K562 (cell line): Measurements from ENCODE around the gene CCDC106. TPM values are rescaled to one million over a fixed set of nuclear protein-coding genes. Genes with fewer than 3 reads are reported as not detected.
A peak's percentile ranks its signal among the peaks of the same experiment; 100 is the strongest.

Source experiments
- BDP1 ChIP-seq: IDR thresholded peaks from 3 replicates; pipeline ENCODE4 v1.6.1; 2011; ENCODE audit not compliant: insufficient read length, insufficient read depth
- ELF1 ChIP-seq: fragments of 200-800 bp; sonication (Bioruptor generic); IDR thresholded peaks from 2 replicates; pipeline ENCODE4 v1.6.1; 2016; ENCODE audit warnings: missing genetic modification characterization, missing compliant biosample characterization
- KLF10 ChIP-seq: fragments of 250-450 bp; sonication (Bioruptor Pico); IDR thresholded peaks from 2 replicates; pipeline ENCODE4 v1.6.1; 2021; ENCODE audit warnings: matching md5 sums
- MTA1 ChIP-seq: fragments of 450-650 bp; IDR thresholded peaks from 2 replicates; pipeline ENCODE4 v1.6.1; 2017; ENCODE audit warnings: borderline replicate concordance
- POLR2B ChIP-seq: fragments of 450-650 bp; IDR thresholded peaks from 2 replicates; pipeline ENCODE4 v1.6.1; 2018; ENCODE audit warnings: low read depth; ENCODE audit not compliant: partially characterized antibody
- RFX1 ChIP-seq: fragments of 450-650 bp; IDR thresholded peaks from 2 replicates; pipeline ENCODE4 v1.6.1; 2016; ENCODE audit warnings: mild to moderate bottlenecking, moderate library complexity
- RNF2 ChIP-seq: sonication (generic); IDR thresholded peaks from 2 replicates; pipeline ENCODE4 v1.6.1; 2016
- SAP30 ChIP-seq: fragments of 200-600 bp; sonication (generic); IDR thresholded peaks from 2 replicates; pipeline ENCODE4 v1.6.1; 2012; ENCODE audit warnings: borderline replicate concordance, low read depth, mild to moderate bottlenecking, moderate library complexity, low read length, control low read depth, inconsistent platforms; ENCODE audit not compliant: insufficient read depth, poor library complexity, severe bottlenecking
- SIX5 ChIP-seq, 2 experiments: IDR thresholded peaks; 2 replicates each; pipeline ENCODE4 v1.6.1; 2011; ENCODE audit warnings: low read length in 2 of 2, borderline replicate concordance in 1 of 2, low read depth in 1 of 2, mild to moderate bottlenecking in 1 of 2, moderate library complexity in 1 of 2; ENCODE audit not compliant: insufficient read depth in 1 of 2
- SRSF7 ChIP-seq: fragments of 200-400 bp; formaldehyde crosslinking; optimal IDR thresholded peaks from 2 replicates; pipeline ENCODE3; 2017; ENCODE audit warnings: mild to moderate bottlenecking, low read depth, low read length
- SUPT5H ChIP-seq: fragments of 450-650 bp; IDR thresholded peaks from 2 replicates; pipeline ENCODE4 v1.6.1; 2016
- TFAM ChIP-seq: fragments of 250-450 bp; sonication (Bioruptor Pico); conservative IDR thresholded peaks from 2 replicates; pipeline ENCODE4 v1.5.0; 2021; ENCODE audit warnings: mild to moderate bottlenecking, moderate library complexity
- U2AF2 ChIP-seq: fragments of 200-400 bp; formaldehyde crosslinking; optimal IDR thresholded peaks from 2 replicates; pipeline ENCODE3; 2017; ENCODE audit warnings: low read depth, mild to moderate bottlenecking, low read length
- XRCC3 ChIP-seq: fragments of 450-650 bp; IDR thresholded peaks from 2 replicates; pipeline ENCODE4 v1.6.1; 2017; ENCODE audit warnings: mild to moderate bottlenecking, moderate library complexity
- YY1 ChIP-seq, 3 experiments: IDR thresholded peaks; 2 replicates each; pipeline ENCODE4 v1.6.1; 2011; ENCODE audit warnings: low read length in 2 of 3, mild to moderate bottlenecking in 2 of 3, moderate library complexity in 2 of 3, borderline replicate concordance in 1 of 3, control low read depth in 1 of 3, low read depth in 1 of 3; ENCODE audit not compliant: insufficient read depth in 3 of 3, insufficient replicate concordance in 2 of 3, control insufficient read depth in 1 of 3, insufficient read length in 1 of 3; ENCODE audit errors: extremely low read depth in 1 of 3
- ZC3H8 ChIP-seq: fragments of 450-650 bp; IDR thresholded peaks from 2 replicates; pipeline ENCODE4 v1.6.1; 2017
- ZNF174 ChIP-seq: fragments of 250-450 bp; sonication (Bioruptor Pico); IDR thresholded peaks from 2 replicates; pipeline ENCODE4 v1.4.0; 2020; ENCODE audit warnings: mild to moderate bottlenecking
- polyA plus RNA-seq, 8 experiments: library from polyadenylated mRNA; depleted of rRNA in 4 of 8; stranded (reverse) in 5 of 8; unstranded in 3 of 8; fragments of >200 nt; fragmentation: Nextera tagmentation in 2 of 8; fragmentation: Illumina TruSeq in 1 of 8; extraction: Ambion mirVana in 2 of 8; extraction: Trizol in 1 of 8; gene quantifications; 2 replicates each; pipeline versions ENCODE4 v1.2.1 to v1.2.3, GENCODE V29; 2011 to 2014; ENCODE audit warnings: inconsistent platforms in 1 of 8, missing spikeins in 1 of 8
- total RNA-seq, 7 experiments: library from RNA; depleted of rRNA in 6 of 7; stranded (reverse); fragments of >200 nt in 6 of 7; fragmentation: Illumina TruSeq in 2 of 7; extraction: Trizol in 2 of 7; gene quantifications; 2 replicates each; pipeline versions ENCODE4 v1.2.1 to v1.2.3, GENCODE V29; 2011 to 2021; ENCODE audit warnings: low replicate concordance in 1 of 7
- TF ChIP-seq, protein P1 (sequence below): fragments of 450-650 bp; formaldehyde crosslinking; conservative IDR thresholded peaks from 2 replicates; pipeline ENCODE4 v1.4.0; 2022; ENCODE audit warnings: mild to moderate bottlenecking, missing genetic modification characterization
- TF ChIP-seq, protein P2 (sequence below), 2 experiments: IDR thresholded peaks; 2 replicates each; pipeline ENCODE4 v1.6.1; 2012; ENCODE audit warnings: improper control_type of control experiment in 2 of 2, low read depth in 2 of 2, low read length in 2 of 2, borderline replicate concordance in 1 of 2
- TF ChIP-seq, protein P3 (sequence below): fragments of 450-650 bp; formaldehyde crosslinking; IDR thresholded peaks from 2 replicates; pipeline ENCODE4 v1.4.0; 2020; ENCODE audit warnings: mild to moderate bottlenecking, moderate library complexity
- TF ChIP-seq, protein P4 (sequence below): IDR thresholded peaks from 2 replicates; pipeline ENCODE4 v1.6.1; 2011; ENCODE audit not compliant: insufficient read length; ENCODE audit errors: extremely low read depth

Gene CCDC106
- total and polyA plus RNA-seq, 9 of the 15 experiments (the other 6 are each of a cell fraction or from before 2014, with no cell fraction given) = 0.10 to 27.5 (median 15.0) TPM; not detected in 1

DNA sequence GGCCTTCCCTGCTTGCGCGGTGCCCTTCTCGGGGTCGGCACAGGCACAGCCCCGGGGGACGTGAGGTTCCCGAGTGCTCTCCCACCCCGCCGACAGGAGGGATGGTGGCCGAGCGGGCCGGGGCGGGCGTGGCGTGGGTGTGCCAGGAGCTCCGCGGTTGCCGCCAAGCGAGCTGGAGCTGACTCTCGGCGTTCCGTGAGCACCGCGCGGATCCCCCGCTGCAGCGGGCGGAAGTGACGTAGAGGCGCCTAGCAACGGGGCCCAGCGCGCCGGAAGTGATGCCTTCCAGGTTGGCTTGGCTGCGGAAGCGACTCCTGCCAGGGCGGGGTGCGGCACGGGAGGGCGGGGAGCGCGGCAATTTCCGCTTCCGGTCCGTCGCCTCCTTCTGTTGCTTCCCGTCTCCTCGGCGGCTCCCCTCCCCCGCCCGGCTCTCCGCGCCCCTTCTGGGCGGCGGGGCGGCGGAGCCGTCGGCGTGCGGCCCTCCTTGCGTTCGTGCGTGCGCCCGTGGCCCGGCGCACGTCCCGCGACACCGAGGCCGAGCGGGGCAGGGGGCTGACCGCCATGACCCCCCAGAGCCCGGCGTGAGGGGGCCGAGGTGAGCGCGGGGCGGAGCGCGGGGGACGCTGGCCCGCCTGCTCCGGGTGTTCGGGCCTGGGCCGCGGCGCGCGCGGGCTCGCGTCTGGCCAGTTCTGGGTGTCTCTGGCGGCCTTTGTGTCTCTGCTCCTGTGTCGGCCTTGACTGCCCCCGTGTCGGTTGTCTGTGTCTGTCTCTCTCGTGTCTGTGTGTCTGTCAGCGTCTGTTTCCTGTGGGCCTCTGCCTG, 27.0 kb downstream of the CCDC106 start, which contains the start of gene EPN1 (continued):
- TF ChIP-seq KLF10 (CRISPR knock-in tag) (no peak), U2AF2 (no peak), XRCC3 (no peak), ELF1 (tag) (peak; percentile 94), MTA1 (peak; percentile 88), YY1 (IDR thresholded peaks at IDR 0.05; ENCODE audit: borderline replicate concordance in 1 of 3, control insufficient read depth in 1 of 3, extremely low read depth in 1 of 3, insufficient read depth in 3 of 3, insufficient read length in 1 of 3, insufficient replicate concordance in 2 of 3, low read depth in 1 of 3, low read length in 2 of 3) (peak in 1 of 3 experiments; percentile 5), RFX1 (peak; percentile 92), BDP1 (no peak), SRSF7 (no peak), POLR2B (peak; percentile 67), SUPT5H (peak; percentile 83), ZNF174 (CRISPR knock-in tag) (no peak), TFAM (CRISPR knock-in tag) (no peak), ZC3H8 (no peak), RNF2 (no peak; the same call in 1 of the 2 replicates), SAP30 (peak; percentile 23), SIX5 (IDR thresholded peaks at IDR 0.05; ENCODE audit: borderline replicate concordance in 1 of 2, insufficient read depth in 1 of 2, low read depth in 1 of 2, low read length in 2 of 2) (peak in 1 of 2 experiments; percentile 31; a peak in 1 of 4 replicates)
- TF ChIP-seq, protein P1, sequence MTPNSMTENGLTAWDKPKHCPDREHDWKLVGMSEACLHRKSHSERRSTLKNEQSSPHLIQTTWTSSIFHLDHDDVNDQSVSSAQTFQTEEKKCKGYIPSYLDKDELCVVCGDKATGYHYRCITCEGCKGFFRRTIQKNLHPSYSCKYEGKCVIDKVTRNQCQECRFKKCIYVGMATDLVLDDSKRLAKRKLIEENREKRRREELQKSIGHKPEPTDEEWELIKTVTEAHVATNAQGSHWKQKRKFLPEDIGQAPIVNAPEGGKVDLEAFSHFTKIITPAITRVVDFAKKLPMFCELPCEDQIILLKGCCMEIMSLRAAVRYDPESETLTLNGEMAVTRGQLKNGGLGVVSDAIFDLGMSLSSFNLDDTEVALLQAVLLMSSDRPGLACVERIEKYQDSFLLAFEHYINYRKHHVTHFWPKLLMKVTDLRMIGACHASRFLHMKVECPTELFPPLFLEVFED (CRISPR knock-in tag) = peak; percentile 81; the same call in 1 of the 2 replicates
- TF ChIP-seq, protein P2, sequence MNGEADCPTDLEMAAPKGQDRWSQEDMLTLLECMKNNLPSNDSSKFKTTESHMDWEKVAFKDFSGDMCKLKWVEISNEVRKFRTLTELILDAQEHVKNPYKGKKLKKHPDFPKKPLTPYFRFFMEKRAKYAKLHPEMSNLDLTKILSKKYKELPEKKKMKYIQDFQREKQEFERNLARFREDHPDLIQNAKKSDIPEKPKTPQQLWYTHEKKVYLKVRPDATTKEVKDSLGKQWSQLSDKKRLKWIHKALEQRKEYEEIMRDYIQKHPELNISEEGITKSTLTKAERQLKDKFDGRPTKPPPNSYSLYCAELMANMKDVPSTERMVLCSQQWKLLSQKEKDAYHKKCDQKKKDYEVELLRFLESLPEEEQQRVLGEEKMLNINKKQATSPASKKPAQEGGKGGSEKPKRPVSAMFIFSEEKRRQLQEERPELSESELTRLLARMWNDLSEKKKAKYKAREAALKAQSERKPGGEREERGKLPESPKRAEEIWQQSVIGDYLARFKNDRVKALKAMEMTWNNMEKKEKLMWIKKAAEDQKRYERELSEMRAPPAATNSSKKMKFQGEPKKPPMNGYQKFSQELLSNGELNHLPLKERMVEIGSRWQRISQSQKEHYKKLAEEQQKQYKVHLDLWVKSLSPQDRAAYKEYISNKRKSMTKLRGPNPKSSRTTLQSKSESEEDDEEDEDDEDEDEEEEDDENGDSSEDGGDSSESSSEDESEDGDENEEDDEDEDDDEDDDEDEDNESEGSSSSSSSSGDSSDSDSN (IDR thresholded peaks at IDR 0.05; ENCODE audit: borderline replicate concordance in 1 of 2, low read depth in 2 of 2, low read length in 2 of 2) = peak; percentile 45 to 93; a peak in 2 of 4 replicates
- TF ChIP-seq, protein P3, sequence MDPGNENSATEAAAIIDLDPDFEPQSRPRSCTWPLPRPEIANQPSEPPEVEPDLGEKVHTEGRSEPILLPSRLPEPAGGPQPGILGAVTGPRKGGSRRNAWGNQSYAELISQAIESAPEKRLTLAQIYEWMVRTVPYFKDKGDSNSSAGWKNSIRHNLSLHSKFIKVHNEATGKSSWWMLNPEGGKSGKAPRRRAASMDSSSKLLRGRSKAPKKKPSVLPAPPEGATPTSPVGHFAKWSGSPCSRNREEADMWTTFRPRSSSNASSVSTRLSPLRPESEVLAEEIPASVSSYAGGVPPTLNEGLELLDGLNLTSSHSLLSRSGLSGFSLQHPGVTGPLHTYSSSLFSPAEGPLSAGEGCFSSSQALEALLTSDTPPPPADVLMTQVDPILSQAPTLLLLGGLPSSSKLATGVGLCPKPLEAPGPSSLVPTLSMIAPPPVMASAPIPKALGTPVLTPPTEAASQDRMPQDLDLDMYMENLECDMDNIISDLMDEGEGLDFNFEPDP = no peak
- TF ChIP-seq, protein P4, sequence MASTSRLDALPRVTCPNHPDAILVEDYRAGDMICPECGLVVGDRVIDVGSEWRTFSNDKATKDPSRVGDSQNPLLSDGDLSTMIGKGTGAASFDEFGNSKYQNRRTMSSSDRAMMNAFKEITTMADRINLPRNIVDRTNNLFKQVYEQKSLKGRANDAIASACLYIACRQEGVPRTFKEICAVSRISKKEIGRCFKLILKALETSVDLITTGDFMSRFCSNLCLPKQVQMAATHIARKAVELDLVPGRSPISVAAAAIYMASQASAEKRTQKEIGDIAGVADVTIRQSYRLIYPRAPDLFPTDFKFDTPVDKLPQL = no peak
